A204.1 (cell line): ENCODE data around the gene RNASE11.
"Not testable (repeated sequence)": the region's sequence is repeated elsewhere in the genome, so short reads cannot be mapped to it uniquely, and the experiment has no call there.

Source experiments
- FAIRE-seq: peaks from 2 replicates; lab custom pipeline; 2012; peaks lifted over from hg19 to GRCh38; lab: Jason Lieb, UNC

The RNASE11 gene

DNA sequence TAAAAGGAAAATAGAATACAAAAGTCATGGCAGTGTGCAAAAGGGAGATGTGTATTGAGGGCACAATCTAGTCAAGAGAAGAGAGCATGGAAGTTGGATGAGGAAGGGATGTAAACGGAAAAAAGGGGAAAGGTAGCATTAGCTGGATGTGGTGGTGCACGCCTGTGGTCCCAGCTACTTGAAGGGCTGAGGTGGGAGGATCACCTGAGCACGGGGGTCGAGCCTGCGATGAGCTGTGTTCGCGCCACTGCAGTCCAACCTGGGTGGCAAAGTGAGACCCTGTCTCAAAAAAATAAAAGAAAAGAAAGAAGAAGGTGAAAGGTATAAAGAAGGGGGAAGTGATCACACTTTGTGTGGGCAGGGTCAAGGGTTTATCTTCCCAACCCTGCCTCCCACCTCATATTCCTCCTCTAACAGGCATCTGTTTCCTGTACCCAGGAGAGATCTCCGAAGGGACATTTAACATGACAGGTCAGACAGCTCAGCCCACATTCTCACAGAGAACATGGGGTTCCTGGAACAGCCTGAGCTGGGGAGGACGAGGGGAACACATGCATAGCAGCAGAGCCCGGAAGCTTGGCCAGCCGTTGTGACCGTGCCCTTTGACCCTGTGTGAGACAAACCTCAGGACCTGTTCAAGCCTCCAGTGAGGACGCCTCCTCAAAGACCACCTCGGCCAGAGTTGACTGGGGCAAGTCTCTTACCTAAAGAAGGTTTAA lies 8.9 kb downstream of the RNASE11 start:
- no peak for FAIRE-seq

GRCh38 chr14:20578325-20578724 lies 9.5 kb downstream of the RNASE11 start:
- FAIRE-seq = no peak

GRCh38 chr14:20572382-20572990 lies 15.3 kb downstream of the RNASE11 start:
- not testable (repeated sequence) for FAIRE-seq

DNA sequence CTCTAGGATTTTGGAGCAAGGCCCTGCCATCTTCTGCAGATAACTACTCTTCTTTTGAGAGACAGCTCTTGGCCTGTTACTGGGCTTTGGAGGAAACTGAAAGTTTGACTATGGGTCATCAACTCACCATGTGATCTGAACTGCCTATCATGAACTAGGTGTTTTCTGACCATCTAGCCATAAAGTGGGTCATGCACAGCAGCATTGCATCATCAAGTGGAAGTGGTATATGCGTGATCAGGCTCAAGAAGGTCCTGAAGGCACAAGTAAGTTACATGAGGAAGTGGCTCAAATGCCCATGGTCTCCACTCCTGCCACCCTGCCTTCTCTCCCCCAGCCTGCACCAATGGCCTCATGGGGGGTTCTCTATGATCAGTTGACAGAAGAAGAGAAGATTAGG lies 17.1 kb downstream of the RNASE11 start:
- not testable (repeated sequence) for FAIRE-seq

GRCh38 chr14:20569865-20570264 lies 17.9 kb downstream of the RNASE11 start:
- FAIRE-seq = not testable (repeated sequence)

GRCh38 chr14:20569066-20569465 lies 18.7 kb downstream of the RNASE11 start:
- no peak for FAIRE-seq

DNA sequence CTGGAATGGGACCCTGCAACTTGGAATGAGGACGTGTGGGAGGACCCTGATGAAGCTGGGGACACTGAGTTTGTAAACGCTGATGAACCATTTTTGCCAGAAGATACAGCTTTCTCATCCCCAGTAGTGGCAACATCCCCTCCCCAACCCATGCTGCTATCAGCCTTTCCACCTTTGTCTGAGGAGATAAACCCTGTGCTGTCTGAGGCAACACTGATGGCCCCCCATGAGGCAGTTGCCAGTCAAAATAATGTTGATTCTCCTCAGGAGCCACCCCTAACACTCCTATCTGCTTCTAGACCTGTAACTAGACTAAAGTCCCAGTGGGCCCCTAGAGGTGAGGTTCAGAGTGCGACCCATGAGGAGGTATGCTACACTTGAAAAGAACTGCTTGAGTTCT lies 19.4 kb downstream of the RNASE11 start:
- no peak for FAIRE-seq

DNA sequence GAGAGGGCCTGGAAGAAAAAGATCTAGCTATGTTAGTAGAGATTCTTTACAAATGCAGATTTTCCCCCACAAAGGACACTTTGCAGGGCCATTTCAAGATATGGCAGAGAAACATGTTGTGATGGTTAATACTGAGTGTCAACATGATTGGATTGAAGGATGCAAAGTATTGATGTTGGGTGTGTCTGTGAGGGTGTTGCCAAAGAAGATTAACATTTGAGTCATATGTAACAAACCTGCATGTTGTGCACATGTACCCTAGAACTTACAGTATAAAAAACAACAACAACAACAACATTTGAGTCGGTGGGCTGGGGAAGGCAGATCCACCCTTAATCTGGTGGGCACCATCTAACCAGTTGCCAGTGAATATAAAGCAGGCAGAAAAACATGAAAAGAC lies 20.6 kb downstream of the RNASE11 start:
- not testable (repeated sequence) for FAIRE-seq

DNA sequence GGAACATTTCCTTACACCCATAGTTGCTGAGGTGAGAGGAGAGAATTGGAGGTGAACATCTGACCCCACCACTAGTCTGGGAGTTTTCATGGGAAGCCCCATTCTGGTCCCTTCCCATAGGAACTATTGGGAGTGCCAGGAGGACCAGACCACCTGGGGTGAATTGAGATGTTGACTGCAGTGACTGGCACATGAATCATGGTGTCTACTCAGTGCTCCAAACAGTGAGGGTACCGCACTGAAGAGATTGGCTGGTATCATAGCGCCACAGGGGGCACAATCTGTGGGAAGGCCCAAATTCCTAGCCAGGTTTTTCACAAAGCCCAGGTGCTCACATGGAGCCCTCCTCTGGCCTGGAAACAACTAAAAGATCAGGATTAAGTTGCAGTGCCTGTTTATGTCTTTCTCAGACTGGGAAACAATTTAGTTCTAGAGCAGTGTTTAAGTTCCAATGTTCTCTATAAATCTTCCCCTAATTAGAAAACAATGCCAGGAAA lies 23.3 kb downstream of the RNASE11 start:
- no peak for FAIRE-seq

- no peak for FAIRE-seq
Measured at GRCh38 chr14:20563971-20564370, 23.8 kb downstream of the RNASE11 start.

- no peak for FAIRE-seq
Measured at GRCh38 chr14:20560961-20561360, 26.8 kb downstream of the RNASE11 start, which contains the start of gene RNASE9. Gene RNASE9 (minus strand): TSS chr14:20561047.

DNA sequence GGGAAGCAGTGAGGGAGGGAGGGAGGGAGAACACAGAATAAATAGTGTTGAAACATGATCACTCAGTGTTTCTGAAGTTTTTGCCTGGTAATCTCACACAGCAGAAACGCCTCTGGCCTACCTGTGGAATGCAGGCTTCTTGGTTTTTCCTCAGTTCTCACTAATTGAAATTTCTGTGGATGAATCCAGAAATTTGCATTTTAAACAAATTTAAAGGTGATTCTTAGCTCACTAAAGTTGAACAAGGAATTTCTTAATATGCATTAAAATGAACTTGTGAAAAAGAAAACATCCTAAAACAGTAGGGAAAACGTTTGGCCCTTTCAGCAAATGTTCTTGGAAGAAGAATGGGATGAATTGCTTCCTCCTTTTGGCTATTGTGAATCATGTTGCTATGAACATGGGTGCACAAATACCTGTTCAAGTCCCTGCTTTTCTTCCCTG lies 28.3 kb downstream of the RNASE11 start:
- no peak for FAIRE-seq

DNA sequence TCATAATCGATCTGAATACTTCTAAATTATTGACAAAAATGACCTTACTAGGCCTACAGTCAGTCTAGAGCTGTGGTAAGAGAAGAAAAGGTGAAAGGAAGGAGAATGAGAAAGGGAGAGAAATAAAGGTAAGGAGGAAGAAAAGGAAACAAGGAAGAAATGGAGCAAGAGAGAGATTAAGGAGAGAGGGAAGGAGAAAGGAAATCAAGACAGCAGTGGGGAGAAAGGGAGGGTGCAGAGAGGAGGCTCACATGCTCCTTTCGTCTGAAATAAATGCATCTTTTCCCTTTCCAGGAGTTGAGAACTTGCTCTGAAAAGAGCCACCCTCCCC lies 30.6 kb downstream of the RNASE11 start:
- no peak for FAIRE-seq

- no peak for FAIRE-seq
Measured at GRCh38 chr14:20556500-20557211, 31.1 kb downstream of the RNASE11 start.

DNA sequence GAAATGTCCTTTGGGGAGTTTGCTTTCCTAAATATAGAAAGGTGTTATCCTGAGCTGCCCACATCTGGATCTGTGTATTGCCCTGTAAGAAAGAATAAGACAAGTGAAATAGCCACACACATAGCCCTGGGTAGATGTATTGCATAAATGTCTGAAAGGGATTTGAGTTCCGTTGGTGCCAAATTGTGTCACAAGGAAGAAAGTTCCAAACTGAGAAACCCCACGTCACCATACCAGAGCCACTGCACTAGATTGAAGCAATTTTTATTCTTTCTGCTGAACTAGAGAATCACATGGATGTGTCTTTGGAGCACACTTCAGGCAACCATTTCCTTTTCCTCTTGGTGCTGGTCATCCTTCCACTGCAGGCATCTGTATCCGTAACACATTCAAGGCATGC lies 32.0 kb downstream of the RNASE11 start:
- no peak for FAIRE-seq

DNA sequence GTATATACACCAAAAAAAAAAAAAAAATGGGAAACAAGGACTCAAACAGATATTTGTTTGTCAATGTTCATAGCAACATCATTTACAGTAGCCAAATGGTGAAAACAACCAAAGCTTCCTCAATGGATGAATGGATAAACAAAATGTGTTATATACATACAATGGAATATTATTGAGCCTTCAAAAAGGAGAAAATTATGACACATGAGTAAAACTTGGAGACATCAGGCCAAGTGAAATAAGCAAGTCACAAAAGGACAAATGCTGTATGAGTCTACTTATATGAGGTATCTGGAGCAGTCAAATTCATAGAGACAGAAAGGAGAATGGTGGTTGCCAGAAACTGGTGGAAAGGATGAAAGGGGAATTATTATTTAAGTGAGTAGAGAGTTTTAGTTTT lies 34.8 kb downstream of the RNASE11 start:
- no peak for FAIRE-seq

DNA sequence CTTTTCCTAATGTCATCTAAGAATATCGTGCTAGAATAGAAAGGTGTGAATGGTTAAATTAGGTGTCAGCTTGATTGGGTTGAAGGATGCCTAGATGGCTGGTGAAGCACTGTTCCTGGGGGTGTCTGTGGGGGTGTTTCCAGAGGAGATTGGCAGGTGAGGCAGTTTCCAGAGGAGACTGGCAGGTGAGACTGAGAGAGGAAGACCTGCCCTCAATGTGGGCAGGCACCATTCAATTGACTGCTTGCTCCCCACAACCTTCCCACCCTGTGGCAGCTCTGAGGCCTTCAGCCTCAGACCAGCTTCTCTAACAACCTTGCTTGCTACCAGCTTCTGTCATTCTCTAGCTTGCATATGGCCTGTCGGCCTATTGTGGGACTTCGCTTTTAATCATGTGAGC lies 36.2 kb downstream of the RNASE11 start:
- FAIRE-seq = no peak

DNA sequence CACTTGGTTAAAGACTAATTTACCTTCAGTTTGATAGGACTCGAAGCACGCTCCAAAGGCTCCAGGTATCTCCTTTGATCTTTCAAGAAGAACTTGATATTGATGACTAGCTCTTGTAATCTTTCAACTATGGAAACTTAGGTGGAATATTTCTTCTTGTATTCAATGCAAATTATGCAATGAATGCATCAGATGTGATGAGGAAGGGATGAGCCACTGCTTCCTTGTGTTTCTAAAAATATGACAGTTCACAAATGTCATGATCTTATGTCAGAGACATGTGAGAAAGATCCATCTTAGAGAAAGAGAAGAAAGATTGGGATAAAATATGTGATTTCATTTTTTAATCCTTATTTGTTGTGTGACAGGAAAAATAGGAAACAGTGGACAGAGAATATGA lies 36.9 kb downstream of the RNASE11 start:
- FAIRE-seq = no peak

- FAIRE-seq = no peak
Measured at GRCh38 chr14:20548414-20549158, 39.2 kb downstream of the RNASE11 start.

GRCh38 chr14:20546877-20547276 lies 40.9 kb downstream of the RNASE11 start:
- no peak for FAIRE-seq

DNA sequence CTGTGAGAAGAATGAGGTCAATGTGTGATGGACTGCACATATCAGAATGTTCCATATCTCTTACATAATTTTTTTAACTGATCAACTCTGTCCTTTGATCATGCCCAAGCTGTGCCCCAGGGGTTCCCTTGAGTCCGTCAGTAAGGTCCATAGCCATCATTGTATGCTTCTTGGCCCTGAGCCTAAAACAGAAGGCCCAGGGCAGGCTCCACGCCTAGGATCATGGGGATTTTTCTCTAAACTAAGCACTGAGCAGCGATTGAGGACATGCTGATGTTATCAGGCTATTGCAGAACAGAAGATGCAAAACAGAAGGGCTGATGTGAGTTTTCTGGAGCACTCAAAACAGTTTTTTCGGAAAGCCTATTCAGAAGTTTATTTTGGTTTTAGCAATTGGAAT lies 47.9 kb downstream of the RNASE11 start:
- FAIRE-seq = no peak
